ENCODE results near the gene TOB1. TPM values are rescaled to one million over a fixed set of nuclear protein-coding genes. Genes with fewer than 3 reads are reported as not detected.

TOB1 gene
- total RNA-seq, 1 experiment from 2014 or later: 114 TPM

DNA sequence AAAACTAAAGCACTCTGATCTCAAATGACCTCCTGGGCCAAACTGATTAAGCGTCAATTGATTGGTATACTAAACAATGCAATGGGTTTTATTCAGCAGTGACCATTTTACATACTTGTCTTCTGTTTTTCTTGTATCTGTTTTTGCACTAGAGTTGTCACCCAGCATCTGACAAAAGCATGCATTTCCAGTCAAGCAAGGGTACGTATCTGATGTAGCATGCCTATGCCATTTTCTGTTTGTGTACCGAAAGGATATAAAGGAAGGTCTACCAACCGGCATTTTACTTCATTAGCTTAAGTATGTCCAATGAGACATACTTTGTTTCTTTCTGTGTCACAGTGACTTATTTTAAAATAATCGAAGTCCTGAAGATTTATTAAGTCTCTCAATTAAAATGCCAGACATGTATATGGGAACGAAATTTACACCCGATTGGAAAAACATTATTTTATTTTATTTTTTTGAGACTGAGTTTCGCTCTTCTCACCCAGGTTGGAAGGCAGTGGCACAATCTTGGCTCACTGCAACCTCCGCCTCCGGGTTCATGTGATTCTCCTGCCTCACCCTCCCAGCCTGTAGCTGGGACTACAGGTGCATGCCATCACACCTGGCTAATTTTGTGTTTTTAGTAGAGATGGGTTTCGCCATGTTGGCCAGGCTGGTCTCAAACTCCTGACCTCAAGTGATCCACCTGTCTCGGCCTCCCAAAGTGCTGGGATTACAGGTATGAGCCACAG lies 7.5 kb downstream of the TOB1 start:
- Histone ChIP-seq H3K4me1 (peaks cover 10% of the 10 kb centered on the region; the same call in 1 of the 2 replicates), H3K27me3 (replicated peaks; ENCODE audit: control insufficient read depth, insufficient read depth, low read length) (no peaks in the 10 kb centered on the region), H3K9me3 (no peaks in the 10 kb centered on the region), H3K36me3 (ENCODE audit: control insufficient read depth, insufficient read depth, low read length) (peaks cover 7% of the 10 kb centered on the region), H3K4me3 (ENCODE audit: low read depth, low read length) (no peak overlapping the region)
- no peak overlapping the region for H3K27ac Mint-ChIP-seq (ENCODE audit: unreplicated experiment)
- no TSS peak for BruUV-seq (replicated peaks)
- no peaks in the 10 kb centered on the region for H3K27me3 Mint-ChIP-seq (ENCODE audit: insufficient read depth, unreplicated experiment)
- intact Hi-C loops (cut with micrococcal nuclease; ENCODE audit: unreplicated experiment): no loop called here
- peaks cover 22% of the 10 kb centered on the region for H3K4me1 Mint-ChIP-seq (ENCODE audit: low read depth, unreplicated experiment)
- POLR2A ChIA-PET: interaction anchor here (0.5 to 1.4 kb wide), 4 partner anchors 8 to 83 kb away, joined by 3 read pairs; partner anchors contain the start of gene TOB1
- DNase-seq: no peak
- CTCF ChIA-PET: interaction anchor here (0.5 to 2.0 kb wide), 3 partner anchors 16 to 380 kb away, joined by 3 to 5 read pairs (median 4); no protein-coding TSS in a partner anchor
- TF ChIP-seq CTCF (IDR thresholded peaks at IDR 0.05; ENCODE audit: insufficient read depth in 1 of 2, low read depth in 1 of 2, low read length in 1 of 2, severe bottlenecking in 1 of 2, unreplicated experiment in 1 of 2): no peak
- no peak overlapping the region for H3K4me3 Mint-ChIP-seq (ENCODE audit: unreplicated experiment)
- no peaks in the 10 kb centered on the region for H3K9me3 Mint-ChIP-seq (ENCODE audit: unreplicated experiment)
- H3K36me3 Mint-ChIP-seq (ENCODE audit: insufficient read depth, unreplicated experiment): peaks cover 28% of the 10 kb centered on the region

GRCh38 chr17:50856431-50856830 lies 9.7 kb downstream of the TOB1 start:
- intact Hi-C loops (cut with micrococcal nuclease; ENCODE audit: unreplicated experiment): no loop called here
- Histone ChIP-seq H3K9me3 (no peaks in the 10 kb centered on the region), H3K4me3 (ENCODE audit: low read depth, low read length) (no peak overlapping the region), H3K36me3 (ENCODE audit: control insufficient read depth, insufficient read depth, low read length) (no peaks in the 10 kb centered on the region; the same call in 1 of the 2 replicates), H3K4me1 (peaks cover 25% of the 10 kb centered on the region), H3K27me3 (replicated peaks; ENCODE audit: control insufficient read depth, insufficient read depth, low read length) (no peaks in the 10 kb centered on the region)
- Mint-ChIP-seq H3K27ac (ENCODE audit: unreplicated experiment) (no peak overlapping the region), H3K36me3 (ENCODE audit: insufficient read depth, unreplicated experiment) (peaks cover 10% of the 10 kb centered on the region), H3K9me3 (ENCODE audit: unreplicated experiment) (no peaks in the 10 kb centered on the region), H3K4me3 (ENCODE audit: unreplicated experiment) (no peak overlapping the region), H3K4me1 (ENCODE audit: low read depth, unreplicated experiment) (peaks cover 30% of the 10 kb centered on the region), H3K27me3 (ENCODE audit: insufficient read depth, unreplicated experiment) (no peaks in the 10 kb centered on the region)
- no TSS peak for BruUV-seq (replicated peaks)
- no peak for DNase-seq
- no peak for TF ChIP-seq CTCF (IDR thresholded peaks at IDR 0.05; ENCODE audit: insufficient read depth in 1 of 2, low read depth in 1 of 2, low read length in 1 of 2, severe bottlenecking in 1 of 2, unreplicated experiment in 1 of 2)
- POLR2A ChIA-PET: interaction anchor here (1.4 to 1.8 kb wide), 2 partner anchors 10 to 88 kb away, joined by 13 to 20 read pairs; partner anchors contain the start of gene TOB1
- CTCF ChIA-PET: interaction anchor here (0.8 to 1.6 kb wide), 3 partner anchors 73 to 100 kb away, joined by 3 to 7 read pairs (median 6); no protein-coding TSS in a partner anchor

GRCh38 chr17:50855708-50856330 lies 10.3 kb downstream of the TOB1 start:
- Histone ChIP-seq H3K4me1 (peaks cover 25% of the 10 kb centered on the region), H3K4me3 (ENCODE audit: low read depth, low read length) (no peak overlapping the region), H3K9me3 (no peaks in the 10 kb centered on the region), H3K27me3 (replicated peaks; ENCODE audit: control insufficient read depth, insufficient read depth, low read length) (no peaks in the 10 kb centered on the region), H3K36me3 (ENCODE audit: control insufficient read depth, insufficient read depth, low read length) (no peaks in the 10 kb centered on the region)
- POLR2A ChIA-PET: interaction anchor here (0.7 to 1.8 kb wide), 4 partner anchors 11 to 89 kb away, joined by 3 to 20 read pairs (median 8); partner anchors contain the start of gene TOB1
- no TSS peak for BruUV-seq (replicated peaks)
- Mint-ChIP-seq H3K27ac (ENCODE audit: unreplicated experiment) (no peak overlapping the region), H3K27me3 (ENCODE audit: insufficient read depth, unreplicated experiment) (no peaks in the 10 kb centered on the region), H3K9me3 (ENCODE audit: unreplicated experiment) (no peaks in the 10 kb centered on the region), H3K4me3 (ENCODE audit: unreplicated experiment) (no peak overlapping the region), H3K36me3 (ENCODE audit: insufficient read depth, unreplicated experiment) (peaks cover 3% of the 10 kb centered on the region), H3K4me1 (ENCODE audit: low read depth, unreplicated experiment) (peaks cover 30% of the 10 kb centered on the region)
- TF ChIP-seq CTCF (IDR thresholded peaks at IDR 0.05; ENCODE audit: insufficient read depth in 1 of 2, low read depth in 1 of 2, low read length in 1 of 2, severe bottlenecking in 1 of 2, unreplicated experiment in 1 of 2): no peak
- DNase-seq: no peak
- CTCF ChIA-PET: interaction anchor here (0.8 to 1.6 kb wide), 8 partner anchors 14 to 101 kb away, joined by 3 to 9 read pairs (median 4); no protein-coding TSS in a partner anchor
- intact Hi-C loops (cut with micrococcal nuclease; ENCODE audit: unreplicated experiment): no loop called here

Data from Caco-2 (cell line).